Astrocyte (in vitro differentiated cells and primary cell): ENCODE data around the gene ERC1. TPM values are rescaled to one million over a fixed set of nuclear protein-coding genes. Genes with fewer than 3 reads are reported as not detected.

Source experiments
- DNase-seq: peaks from one replicate; pipeline ENCODE4 v3.0.0-alpha.2; 2010; ENCODE audit warnings: low read depth
- FAIRE-seq: peaks from 2 replicates; lab custom pipeline; 2011; peaks lifted over from hg19 to GRCh38; lab: Jason Lieb, UNC
- H2AFZ ChIP-seq: 2 replicates; pipeline ENCODE4 v1.6.0; 2012; ENCODE audit warnings: low read depth, low read length, inconsistent platforms
- H3K27ac ChIP-seq: 2 replicates; pipeline ENCODE4 v1.5.1; 2011; ENCODE audit warnings: low read depth, low read length, inconsistent platforms
- H3K27me3 ChIP-seq: 2 replicates; pipeline ENCODE4 v1.6.0; 2011; ENCODE audit warnings: low read length, inconsistent platforms; ENCODE audit not compliant: insufficient read depth
- H3K36me3 ChIP-seq: 2 replicates; pipeline ENCODE4 v1.5.1; 2011; ENCODE audit warnings: low read length, inconsistent platforms; ENCODE audit not compliant: insufficient read depth
- H3K4me1 ChIP-seq: 2 replicates; pipeline ENCODE4 v1.5.1; 2011; ENCODE audit warnings: low read length, inconsistent platforms; ENCODE audit not compliant: insufficient read depth
- H3K4me2 ChIP-seq: 2 replicates; pipeline ENCODE4 v1.6.0; 2012; ENCODE audit warnings: low read length, inconsistent platforms
- H3K4me3 ChIP-seq: 2 replicates; pipeline ENCODE4 v1.5.1; 2011; ENCODE audit warnings: low read depth, mild to moderate bottlenecking, low read length, inconsistent platforms; ENCODE audit not compliant: insufficient read depth
- H3K79me2 ChIP-seq: 2 replicates; pipeline ENCODE4 v1.6.0; 2012; ENCODE audit warnings: mild to moderate bottlenecking, low read length, inconsistent platforms; ENCODE audit not compliant: insufficient read depth
- H3K9ac ChIP-seq: 2 replicates; pipeline ENCODE4 v1.6.0; 2012; ENCODE audit warnings: mild to moderate bottlenecking, low read length, inconsistent platforms
- H3K9me3 ChIP-seq: 2 replicates; pipeline ENCODE4 v1.5.1; 2012; ENCODE audit warnings: low read depth, mild to moderate bottlenecking, low read length, inconsistent platforms; ENCODE audit not compliant: insufficient read depth
- H4K20me1 ChIP-seq: 2 replicates; pipeline ENCODE4 v1.6.0; 2012; ENCODE audit warnings: low read length, inconsistent platforms; ENCODE audit not compliant: insufficient read depth
- H3K27ac Mint-ChIP-seq: one replicate; pipeline ENCODE4 v1.8.0; 2021; ENCODE audit warnings: mild to moderate bottlenecking, mixed read lengths; ENCODE audit not compliant: unreplicated experiment
- H3K27me3 Mint-ChIP-seq: one replicate; pipeline ENCODE4 v1.8.0; 2021; ENCODE audit warnings: low read depth, mixed read lengths; ENCODE audit not compliant: unreplicated experiment
- H3K36me3 Mint-ChIP-seq: one replicate; pipeline ENCODE4 v1.8.0; 2021; ENCODE audit warnings: low read depth, mixed read lengths; ENCODE audit not compliant: unreplicated experiment
- H3K4me1 Mint-ChIP-seq: one replicate; pipeline ENCODE4 v1.8.0; 2021; ENCODE audit warnings: low read depth, mixed read lengths; ENCODE audit not compliant: unreplicated experiment
- H3K4me3 Mint-ChIP-seq: one replicate; pipeline ENCODE4 v1.8.0; 2021; ENCODE audit warnings: mild to moderate bottlenecking, moderate library complexity, mixed read lengths; ENCODE audit not compliant: unreplicated experiment
- H3K9me3 Mint-ChIP-seq: one replicate; pipeline ENCODE4 v1.8.0; 2021; ENCODE audit warnings: mild to moderate bottlenecking, mixed read lengths; ENCODE audit not compliant: unreplicated experiment
- EZH2 ChIP-seq: IDR thresholded peaks from 2 replicates; pipeline ENCODE4 v1.6.1; 2012; ENCODE audit warnings: mild to moderate bottlenecking, low read length, inconsistent platforms; ENCODE audit not compliant: insufficient read depth
- total RNA-seq: library from RNA; stranded (reverse); gene quantifications from 2 replicates; pipeline ENCODE4 v1.2.1, GENCODE V29; 2021
- TF ChIP-seq, protein P1 (sequence below): IDR thresholded peaks from 2 replicates; pipeline ENCODE4 v1.5.1; 2011; ENCODE audit warnings: low read depth, mild to moderate bottlenecking, inconsistent platforms, low read length, moderate library complexity; ENCODE audit not compliant: insufficient read depth

Gene ERC1
- total RNA-seq, 1 donor from 2014 or later = 67.1 TPM

DNA sequence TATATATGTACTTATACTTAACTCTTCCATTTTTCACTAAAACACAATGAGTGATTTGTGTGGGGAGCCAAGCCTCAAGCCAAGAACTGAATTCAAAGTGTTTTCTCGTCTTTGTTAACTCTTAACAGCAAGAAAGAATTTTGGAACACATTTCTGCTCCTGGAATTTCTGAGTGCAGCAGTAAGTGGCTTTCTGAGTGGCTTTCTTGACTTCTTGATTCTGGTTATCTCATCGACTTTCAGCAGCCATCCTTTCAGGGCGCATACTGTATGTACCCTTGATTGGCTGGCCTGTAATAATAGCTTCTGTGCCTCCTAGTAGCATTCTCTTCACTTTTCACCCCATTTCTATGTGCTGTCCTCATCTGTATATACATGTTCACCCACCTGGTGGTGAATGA is 446.0 kb downstream of the ERC1 start:
- TF ChIP-seq, protein P1, sequence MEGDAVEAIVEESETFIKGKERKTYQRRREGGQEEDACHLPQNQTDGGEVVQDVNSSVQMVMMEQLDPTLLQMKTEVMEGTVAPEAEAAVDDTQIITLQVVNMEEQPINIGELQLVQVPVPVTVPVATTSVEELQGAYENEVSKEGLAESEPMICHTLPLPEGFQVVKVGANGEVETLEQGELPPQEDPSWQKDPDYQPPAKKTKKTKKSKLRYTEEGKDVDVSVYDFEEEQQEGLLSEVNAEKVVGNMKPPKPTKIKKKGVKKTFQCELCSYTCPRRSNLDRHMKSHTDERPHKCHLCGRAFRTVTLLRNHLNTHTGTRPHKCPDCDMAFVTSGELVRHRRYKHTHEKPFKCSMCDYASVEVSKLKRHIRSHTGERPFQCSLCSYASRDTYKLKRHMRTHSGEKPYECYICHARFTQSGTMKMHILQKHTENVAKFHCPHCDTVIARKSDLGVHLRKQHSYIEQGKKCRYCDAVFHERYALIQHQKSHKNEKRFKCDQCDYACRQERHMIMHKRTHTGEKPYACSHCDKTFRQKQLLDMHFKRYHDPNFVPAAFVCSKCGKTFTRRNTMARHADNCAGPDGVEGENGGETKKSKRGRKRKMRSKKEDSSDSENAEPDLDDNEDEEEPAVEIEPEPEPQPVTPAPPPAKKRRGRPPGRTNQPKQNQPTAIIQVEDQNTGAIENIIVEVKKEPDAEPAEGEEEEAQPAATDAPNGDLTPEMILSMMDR = no peak
- no peak for TF ChIP-seq EZH2
- Mint-ChIP-seq H3K27ac (no peak overlapping the region), H3K4me3 (no peak overlapping the region), H3K36me3 (peaks cover 2% of the 10 kb centered on the region), H3K27me3 (no peaks in the 10 kb centered on the region), H3K4me1 (peaks cover 14% of the 10 kb centered on the region), H3K9me3 (no peaks in the 10 kb centered on the region)
- Histone ChIP-seq H4K20me1 (no peaks in the 10 kb centered on the region), H3K27ac (no peak overlapping the region), H3K36me3 (no peaks in the 10 kb centered on the region), H3K9ac (no peak overlapping the region), H2AFZ (no peak overlapping the region), H3K4me2 (no peak overlapping the region), H3K27me3 (no peaks in the 10 kb centered on the region), H3K79me2 (no peaks in the 10 kb centered on the region), H3K4me1 (peaks cover 6% of the 10 kb centered on the region), H3K9me3 (no peaks in the 10 kb centered on the region), H3K4me3 (no peak overlapping the region)
- FAIRE-seq (no peak), DNase-seq (no peak)

DNA sequence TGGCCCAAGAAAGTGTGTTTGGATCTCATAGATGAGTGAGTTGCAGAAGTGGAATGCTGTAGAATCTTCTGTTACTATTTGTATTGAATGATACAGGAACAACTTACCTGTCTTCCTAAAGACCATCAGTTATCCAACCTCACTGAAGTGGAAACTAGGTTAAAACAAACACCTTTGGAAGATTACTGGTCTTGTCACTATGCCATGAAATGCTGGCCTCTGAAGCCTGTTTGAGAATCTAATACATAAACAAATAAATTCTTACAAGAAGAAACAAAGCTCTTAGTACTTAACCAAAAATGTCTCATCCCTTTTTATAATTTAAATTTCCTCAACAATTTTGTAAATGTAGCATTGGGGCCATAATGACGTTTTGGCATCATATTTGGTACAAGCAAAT is 448.2 kb downstream of the ERC1 start:
- Histone ChIP-seq H3K4me2 (no peak overlapping the region), H3K36me3 (no peaks in the 10 kb centered on the region), H3K4me3 (no peak overlapping the region), H3K27me3 (no peaks in the 10 kb centered on the region), H2AFZ (no peak overlapping the region), H3K9me3 (no peaks in the 10 kb centered on the region), H4K20me1 (no peaks in the 10 kb centered on the region), H3K9ac (no peak overlapping the region), H3K4me1 (peaks cover 17% of the 10 kb centered on the region), H3K27ac (no peak overlapping the region), H3K79me2 (no peaks in the 10 kb centered on the region)
- Mint-ChIP-seq H3K27ac (no peak overlapping the region), H3K4me3 (no peak overlapping the region), H3K4me1 (peaks cover 26% of the 10 kb centered on the region), H3K9me3 (no peaks in the 10 kb centered on the region), H3K36me3 (peaks cover 2% of the 10 kb centered on the region), H3K27me3 (no peaks in the 10 kb centered on the region)
- no peak for FAIRE-seq
- no peak for DNase-seq
- TF ChIP-seq, protein P1 = no peak
- TF ChIP-seq EZH2 = no peak

DNA sequence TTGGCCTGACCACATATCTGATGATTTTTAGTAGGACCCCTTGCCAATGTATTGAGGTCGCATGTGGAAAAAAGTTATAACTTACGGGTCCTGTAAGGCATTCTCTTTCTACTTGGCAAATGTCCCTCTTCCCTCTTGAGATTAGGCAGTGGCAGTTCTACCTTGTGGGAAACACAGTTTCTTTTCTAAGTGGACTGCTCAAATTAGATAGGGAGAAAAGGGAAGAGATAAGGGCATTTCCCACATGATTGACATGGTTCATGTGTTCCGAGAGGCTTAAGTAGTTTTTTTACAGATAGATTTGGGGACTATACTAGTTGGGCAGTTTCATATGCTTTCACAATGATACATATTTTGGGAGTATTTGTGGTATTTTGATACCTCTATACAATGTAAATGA is 448.7 kb downstream of the ERC1 start:
- H3K9ac ChIP-seq = no peak overlapping the region
- no peak overlapping the region for H2AFZ ChIP-seq
- DNase-seq (no peak), FAIRE-seq (no peak)
- no peaks in the 10 kb centered on the region for H4K20me1 ChIP-seq
- no peak overlapping the region for H3K4me2 ChIP-seq
- Mint-ChIP-seq H3K4me1 (peaks cover 30% of the 10 kb centered on the region), H3K36me3 (peaks cover 2% of the 10 kb centered on the region), H3K27me3 (no peaks in the 10 kb centered on the region), H3K4me3 (no peak overlapping the region), H3K9me3 (no peaks in the 10 kb centered on the region), H3K27ac (no peak overlapping the region)
- peaks cover 22% of the 10 kb centered on the region for H3K4me1 ChIP-seq
- H3K4me3 ChIP-seq = no peak overlapping the region
- H3K27me3 ChIP-seq = no peaks in the 10 kb centered on the region
- no peaks in the 10 kb centered on the region for H3K9me3 ChIP-seq
- no peaks in the 10 kb centered on the region for H3K36me3 ChIP-seq
- no peak for TF ChIP-seq EZH2
- TF ChIP-seq, protein P1 = no peak
- H3K27ac ChIP-seq = no peak overlapping the region
- no peaks in the 10 kb centered on the region for H3K79me2 ChIP-seq
